Bronchial epithelial cell (primary cell): ENCODE measurements around the gene RSPO3. TPM values are rescaled to one million over a fixed set of nuclear protein-coding genes. Genes with fewer than 3 reads are reported as not detected.

Source experiments
- DNase-seq: peaks from one replicate; pipeline ENCODE4 v3.0.0-alpha.2; 2010; ENCODE audit warnings: low read depth
- FAIRE-seq: peaks from 2 replicates; lab custom pipeline; 2011; peaks lifted over from hg19 to GRCh38; lab: Jason Lieb, UNC
- H3K27me3 ChIP-seq: 2 replicates; pipeline ENCODE4 v1.5.1; 2011; ENCODE audit warnings: low read length; ENCODE audit not compliant: control insufficient read depth, insufficient read depth
- H3K36me3 ChIP-seq: 2 replicates; pipeline ENCODE4 v1.5.1; 2011; ENCODE audit warnings: low read length; ENCODE audit not compliant: control insufficient read depth, insufficient read depth
- H3K4me3 ChIP-seq: 2 replicates; pipeline ENCODE4 v1.5.1; 2011; ENCODE audit warnings: mild to moderate bottlenecking, low read depth, low read length, control low read depth
- CTCF ChIP-seq: IDR thresholded peaks from 2 replicates; pipeline ENCODE4 v1.5.1; 2011; ENCODE audit warnings: mild to moderate bottlenecking, moderate library complexity, low read length, control low read depth, inconsistent platforms; ENCODE audit not compliant: insufficient read depth, severe bottlenecking
- total RNA-seq: library from RNA; depleted of rRNA; stranded (reverse); fragments of >200 nt; gene quantifications from 2 replicates; pipeline ENCODE4 v1.2.1, GENCODE V29; 2014

The RSPO3 gene
- total RNA-seq, 1 donor from 2014 or later: not detected

- Histone ChIP-seq H3K4me3 (no peak overlapping the region), H3K36me3 (no peaks in the 10 kb centered on the region), H3K27me3 (peaks cover 1% of the 10 kb centered on the region)
- TF ChIP-seq CTCF: no peak
- FAIRE-seq: no peak
- no peak for DNase-seq
These were observed 81.0 kb downstream of the RSPO3 start for GRCh38 chr6:127199470-127199869.

DNA sequence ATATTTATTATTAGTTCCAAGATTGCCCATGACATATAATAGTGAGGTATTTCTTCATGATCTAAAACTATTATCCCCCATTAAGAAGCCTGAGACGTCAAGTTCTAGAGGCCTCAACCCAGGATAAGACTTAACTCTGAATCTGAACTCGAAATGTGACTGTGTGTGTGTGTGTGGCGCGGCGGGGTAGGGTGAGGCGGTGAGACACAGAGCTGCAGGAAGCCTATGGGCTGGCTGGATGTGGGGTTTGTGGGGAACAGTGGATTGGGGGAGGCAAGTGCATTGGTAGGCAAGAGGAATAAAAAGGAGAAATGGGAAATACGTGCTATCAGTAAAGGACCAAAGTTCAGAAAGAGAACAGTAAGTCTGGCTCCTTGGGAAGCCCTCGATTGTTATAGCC, 81.6 kb downstream of the RSPO3 start:
- H3K36me3 ChIP-seq: no peaks in the 10 kb centered on the region
- H3K4me3 ChIP-seq: no peak overlapping the region
- DNase-seq: no peak
- peaks cover 1% of the 10 kb centered on the region for H3K27me3 ChIP-seq
- no peak for FAIRE-seq
- no peak for TF ChIP-seq CTCF

DNA sequence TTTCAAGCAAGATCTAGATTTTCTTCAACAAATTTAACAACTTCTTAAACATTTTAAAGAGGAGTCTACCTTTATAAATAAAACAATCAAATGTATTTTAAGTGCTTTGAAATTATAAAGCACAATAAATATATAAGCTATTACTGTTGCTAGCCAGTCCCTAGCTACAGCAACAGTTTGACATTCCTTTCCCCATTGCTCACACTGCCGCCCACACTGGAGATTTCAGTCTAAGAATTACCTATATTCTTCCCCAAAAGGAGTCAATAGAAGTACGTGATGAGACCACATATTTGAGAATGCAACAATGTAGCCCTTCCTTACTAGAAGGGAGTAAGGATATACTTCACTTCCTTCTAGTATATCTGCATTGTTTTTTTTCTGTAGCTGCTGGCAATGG, 82.8 kb downstream of the RSPO3 start:
- FAIRE-seq (no peak), DNase-seq (peak; percentile 40)
- H3K27me3 ChIP-seq: peaks cover 1% of the 10 kb centered on the region
- H3K4me3 ChIP-seq: no peak overlapping the region
- no peak for TF ChIP-seq CTCF
- no peaks in the 10 kb centered on the region for H3K36me3 ChIP-seq

GRCh38 chr6:127202676-127203075, 84.2 kb downstream of the RSPO3 start:
- no peak for FAIRE-seq
- Histone ChIP-seq H3K27me3 (no peaks in the 10 kb centered on the region), H3K36me3 (no peaks in the 10 kb centered on the region), H3K4me3 (no peak overlapping the region)
- no peak for DNase-seq
- no peak for TF ChIP-seq CTCF

DNA sequence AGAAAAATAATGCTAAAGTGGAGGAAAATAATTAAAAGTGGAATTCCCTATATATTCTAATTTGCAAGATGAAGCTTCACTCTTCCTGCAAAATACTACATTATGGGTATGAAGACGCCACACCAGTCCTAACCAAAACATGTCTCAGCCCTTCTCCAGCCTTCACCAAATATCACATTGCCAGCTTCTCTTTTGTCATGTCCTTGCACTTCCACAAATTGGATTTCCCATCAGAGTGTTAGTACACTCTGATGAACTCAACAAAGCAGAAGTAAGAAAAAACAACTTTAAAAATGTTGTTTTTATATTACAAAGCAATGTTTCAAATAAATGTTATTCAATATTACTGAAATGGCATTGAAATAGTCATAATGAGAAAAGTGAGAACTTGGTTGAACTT, 85.8 kb downstream of the RSPO3 start:
- no peak for FAIRE-seq
- no peak for DNase-seq
- Histone ChIP-seq H3K4me3 (no peak overlapping the region), H3K36me3 (no peaks in the 10 kb centered on the region), H3K27me3 (no peaks in the 10 kb centered on the region)
- TF ChIP-seq CTCF: no peak

DNA sequence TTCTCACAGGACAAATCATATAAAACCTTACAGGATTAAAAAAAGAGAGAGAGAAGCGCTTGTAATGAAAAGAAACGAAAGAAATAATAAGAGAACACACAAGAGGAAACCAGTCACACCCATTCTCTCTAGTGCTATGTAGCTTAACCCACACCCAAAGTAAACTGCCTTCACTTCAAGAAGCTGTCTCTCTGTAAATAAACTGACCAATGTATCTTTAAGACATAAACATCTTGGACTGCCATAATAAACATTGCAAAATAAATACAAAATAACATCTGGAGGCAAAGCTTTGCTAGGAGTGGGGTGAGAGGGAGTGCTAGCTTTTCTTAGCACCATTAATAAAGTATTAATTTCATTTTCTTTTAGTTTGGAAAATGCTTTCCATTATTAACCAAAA, 86.6 kb downstream of the RSPO3 start:
- no peak for DNase-seq
- FAIRE-seq: no peak
- H3K27me3 ChIP-seq: no peaks in the 10 kb centered on the region
- no peak overlapping the region for H3K4me3 ChIP-seq
- no peaks in the 10 kb centered on the region for H3K36me3 ChIP-seq
- TF ChIP-seq CTCF: no peak
